ENCODE results near the gene TBC1D22B.

The TBC1D22B gene

DNA sequence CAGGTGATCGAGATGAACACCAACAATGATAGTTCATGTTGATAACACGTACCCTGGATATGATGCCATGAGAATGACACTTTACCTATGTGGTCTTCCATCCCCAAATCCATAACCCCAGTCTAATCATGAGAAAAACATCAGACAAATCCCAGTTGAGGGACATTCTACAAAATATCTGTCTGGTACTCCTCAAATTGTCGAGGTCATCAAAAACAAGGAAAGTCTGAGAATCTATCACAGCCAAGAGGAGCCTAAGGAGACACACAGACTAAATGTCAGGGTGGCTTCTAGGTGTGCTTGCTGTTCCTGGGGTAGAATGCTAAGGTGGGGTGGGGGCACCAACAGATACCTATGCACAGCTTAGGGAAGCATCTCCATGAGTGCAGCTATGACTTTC lies 93.5 kb downstream of the TBC1D22B start:
- Mint-ChIP-seq H3K27me3 (peaks cover 24% of the 10 kb centered on the region), H3K9me3 (no peaks in the 10 kb centered on the region), H3K4me3 (no peak overlapping the region), H3K4me1 (peaks cover 27% of the 10 kb centered on the region), H3K27ac (ENCODE audit: low read depth) (no peak overlapping the region), H3K36me3 (ENCODE audit: insufficient read depth) (peaks cover 14% of the 10 kb centered on the region)
- DNase-seq (ENCODE audit: low spot score in 2 of 2): no peak
- ATAC-seq (replicated peaks; ENCODE audit: extremely low read depth, poor library complexity, severe bottlenecking): no peak

DNA sequence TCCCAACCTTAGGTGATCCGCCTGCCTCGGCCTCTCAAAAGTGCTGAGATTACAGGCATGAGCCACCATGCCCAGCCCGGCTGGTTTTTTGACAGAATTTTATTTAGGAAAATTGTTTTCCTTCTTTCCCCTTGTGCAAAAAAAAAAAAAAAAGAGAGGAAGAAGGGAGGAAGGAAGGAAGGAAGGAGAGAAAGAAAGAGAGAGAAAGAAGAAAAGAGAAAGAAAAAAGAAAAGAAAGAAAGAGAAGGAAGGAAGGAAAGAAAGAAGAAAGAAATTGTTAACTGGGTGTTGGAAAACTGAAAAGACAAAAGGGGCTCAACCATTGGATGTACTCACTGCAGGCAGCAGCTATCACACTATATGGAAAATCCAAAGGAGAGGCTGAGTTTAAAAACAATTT lies 94.8 kb downstream of the TBC1D22B start:
- ATAC-seq (replicated peaks; ENCODE audit: extremely low read depth, poor library complexity, severe bottlenecking) (no peak), DNase-seq (ENCODE audit: low spot score in 2 of 2) (no peak)
- Mint-ChIP-seq H3K4me3 (peak overlapping the region; percentile 99), H3K4me1 (peaks cover 37% of the 10 kb centered on the region), H3K27ac (ENCODE audit: low read depth) (no peak overlapping the region), H3K36me3 (ENCODE audit: insufficient read depth) (peaks cover 14% of the 10 kb centered on the region), H3K9me3 (no peaks in the 10 kb centered on the region), H3K27me3 (peaks cover 10% of the 10 kb centered on the region)

DNA sequence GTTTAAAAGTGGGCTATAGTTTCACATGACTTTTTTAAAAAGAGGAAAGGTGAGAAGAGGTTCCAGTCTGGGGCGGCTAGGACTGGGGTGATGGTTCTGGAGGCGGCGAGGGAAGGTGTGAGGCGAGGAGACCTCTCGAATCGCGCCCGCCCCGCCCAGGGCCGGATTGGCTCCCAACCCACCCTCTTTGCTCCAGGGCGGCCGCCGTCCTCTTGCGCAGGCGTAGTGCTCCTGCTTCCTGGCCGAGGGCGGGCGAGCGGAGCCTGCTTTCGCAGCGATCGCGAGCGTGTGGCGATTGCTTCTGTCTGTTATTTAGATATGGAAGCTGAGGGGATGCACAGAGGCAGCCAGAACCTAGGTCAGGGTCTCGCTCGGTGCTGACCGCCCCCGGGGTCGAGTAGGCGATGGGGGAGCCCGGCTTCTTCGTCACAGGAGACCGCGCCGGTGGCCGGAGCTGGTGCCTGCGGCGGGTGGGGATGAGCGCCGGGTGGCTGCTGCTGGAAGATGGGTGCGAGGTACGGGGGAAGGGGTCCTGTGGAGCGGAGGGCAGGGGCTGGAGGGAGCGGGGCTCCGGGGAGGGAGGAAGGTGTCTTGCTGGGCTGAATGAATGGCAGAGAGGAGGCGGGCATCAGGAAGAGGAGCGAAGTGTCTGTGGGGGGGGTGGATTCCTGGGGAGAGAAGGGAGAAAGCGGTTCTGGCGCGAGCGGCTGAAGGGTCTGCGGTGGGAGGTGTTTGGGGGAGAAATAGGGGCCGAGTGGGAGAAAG lies 96.4 kb downstream of the TBC1D22B start, which contains the start of gene RNF8:
Gene RNF8, plus strand, starts transcription at position 223 of the 765 bp plus-strand sequence. Its CDS starts 182 bp downstream, at position 405.
- Mint-ChIP-seq H3K9me3 (no peaks in the 10 kb centered on the region), H3K4me3 (peak within 1 kb of the TSS; percentile 99), H3K4me1 (peaks cover 49% of the 10 kb centered on the region), H3K27me3 (no peaks in the 10 kb centered on the region), H3K36me3 (ENCODE audit: insufficient read depth) (peaks cover 14% of the 10 kb centered on the region), H3K27ac (ENCODE audit: low read depth) (peak within 1 kb of the TSS; percentile 96)
- DNase-seq (ENCODE audit: low spot score in 2 of 2) (peak; percentile 66 to 78), ATAC-seq (replicated peaks; ENCODE audit: extremely low read depth, poor library complexity, severe bottlenecking) (peak; percentile 93)

DNA sequence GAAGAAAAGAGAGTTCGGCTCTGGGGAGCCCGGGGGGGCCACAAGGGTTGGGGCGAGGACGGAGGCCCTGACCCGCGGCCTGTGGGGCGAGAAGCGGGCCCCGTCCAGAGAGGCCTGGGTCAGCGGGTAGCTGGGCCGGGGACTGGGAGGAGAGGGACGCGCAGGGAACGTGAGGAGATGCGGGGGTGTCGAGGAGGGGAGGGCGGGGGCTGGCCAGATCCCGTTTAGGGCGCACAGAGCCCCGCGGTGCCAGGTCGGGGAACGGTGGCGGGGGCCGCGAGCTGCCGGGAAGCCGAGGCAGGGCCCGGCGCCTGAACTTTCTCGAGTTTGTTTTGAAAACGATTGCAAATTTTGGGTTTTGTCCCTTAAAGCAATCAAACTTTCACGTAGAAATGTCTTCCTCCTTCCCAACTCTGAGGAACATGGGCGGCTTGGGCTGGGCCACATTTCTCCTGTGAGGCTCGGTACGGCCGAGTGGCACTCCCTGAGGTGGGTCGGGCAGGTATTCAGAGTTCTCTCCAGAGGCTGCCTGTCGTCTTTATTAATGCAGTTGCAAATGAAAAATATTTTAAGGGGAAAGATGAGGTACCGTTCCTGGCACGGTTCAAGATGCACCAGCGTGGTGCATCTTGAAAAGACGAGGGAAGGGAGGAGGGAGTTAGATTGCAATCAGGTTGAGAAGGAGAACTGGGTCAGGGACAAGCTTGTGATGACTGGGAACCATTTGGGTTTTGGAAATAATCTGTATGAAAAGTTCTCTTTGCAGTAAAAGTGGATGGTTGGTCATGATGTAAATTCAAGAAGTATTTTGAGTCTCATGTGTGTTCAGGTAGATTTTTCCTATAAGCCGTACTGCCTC lies 97.2 kb downstream of the TBC1D22B start:
- ATAC-seq (replicated peaks; ENCODE audit: extremely low read depth, poor library complexity, severe bottlenecking) (no peak), DNase-seq (ENCODE audit: low spot score in 2 of 2) (no peak)
- H3K4me3 Mint-ChIP-seq: peak overlapping the region; percentile 99
- H3K9me3 Mint-ChIP-seq: no peaks in the 10 kb centered on the region
- H3K27me3 Mint-ChIP-seq: no peaks in the 10 kb centered on the region
- peak overlapping the region; percentile 96 for H3K27ac Mint-ChIP-seq (ENCODE audit: low read depth)
- peaks cover 54% of the 10 kb centered on the region for H3K4me1 Mint-ChIP-seq
- H3K36me3 Mint-ChIP-seq (ENCODE audit: insufficient read depth): peaks cover 15% of the 10 kb centered on the region

DNA sequence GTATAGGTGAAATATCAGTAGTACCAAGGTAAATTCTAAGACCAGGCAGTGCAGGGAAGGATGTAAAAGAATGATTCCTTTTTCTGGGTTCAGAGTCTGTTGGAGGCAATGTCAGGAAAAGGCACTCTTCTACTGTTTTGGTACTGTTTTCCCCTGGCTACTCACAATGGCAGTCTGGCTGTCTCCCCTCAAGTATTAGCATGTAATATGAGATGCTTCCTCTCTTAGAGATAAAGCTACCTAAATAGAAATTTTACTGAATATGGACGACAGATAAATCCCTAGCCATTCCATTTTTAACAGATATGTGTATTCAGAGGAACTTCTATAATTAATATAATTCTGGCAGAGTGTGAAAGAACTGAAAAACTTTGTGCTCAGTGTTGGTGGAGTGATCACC lies 99.7 kb downstream of the TBC1D22B start:
- H3K27me3 Mint-ChIP-seq: no peaks in the 10 kb centered on the region
- no peak overlapping the region for H3K4me3 Mint-ChIP-seq
- H3K9me3 Mint-ChIP-seq: no peaks in the 10 kb centered on the region
- ATAC-seq (replicated peaks; ENCODE audit: extremely low read depth, poor library complexity, severe bottlenecking): no peak
- H3K27ac Mint-ChIP-seq (ENCODE audit: low read depth): no peak overlapping the region
- DNase-seq (ENCODE audit: low spot score in 2 of 2): no peak
- peaks cover 54% of the 10 kb centered on the region for H3K4me1 Mint-ChIP-seq
- peaks cover 16% of the 10 kb centered on the region for H3K36me3 Mint-ChIP-seq (ENCODE audit: insufficient read depth)

DNA sequence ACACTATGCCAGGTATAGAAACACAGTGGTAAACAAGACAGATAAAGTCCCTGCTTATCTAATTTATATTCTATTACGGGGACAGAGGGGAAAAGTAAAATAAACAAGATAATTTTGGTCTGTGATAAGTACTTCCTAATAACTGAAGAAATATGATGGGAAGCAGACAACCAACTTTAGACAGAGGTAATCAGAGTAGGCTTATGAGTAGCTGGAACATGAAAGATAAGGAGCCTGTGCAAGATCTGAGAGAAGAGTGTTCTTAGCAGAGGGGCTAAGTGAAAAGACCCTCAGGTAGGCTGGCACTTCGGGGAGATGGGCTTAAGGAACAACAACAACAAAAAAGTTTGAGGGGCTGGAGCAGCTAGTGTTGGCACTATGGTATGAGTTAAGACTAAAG lies 100.3 kb downstream of the TBC1D22B start:
- Mint-ChIP-seq H3K9me3 (no peaks in the 10 kb centered on the region), H3K36me3 (ENCODE audit: insufficient read depth) (peaks cover 15% of the 10 kb centered on the region), H3K4me3 (no peak overlapping the region), H3K27me3 (no peaks in the 10 kb centered on the region), H3K4me1 (peaks cover 54% of the 10 kb centered on the region), H3K27ac (ENCODE audit: low read depth) (no peak overlapping the region)
- no peak for DNase-seq (ENCODE audit: low spot score in 2 of 2)
- ATAC-seq (replicated peaks; ENCODE audit: extremely low read depth, poor library complexity, severe bottlenecking): no peak

DNA sequence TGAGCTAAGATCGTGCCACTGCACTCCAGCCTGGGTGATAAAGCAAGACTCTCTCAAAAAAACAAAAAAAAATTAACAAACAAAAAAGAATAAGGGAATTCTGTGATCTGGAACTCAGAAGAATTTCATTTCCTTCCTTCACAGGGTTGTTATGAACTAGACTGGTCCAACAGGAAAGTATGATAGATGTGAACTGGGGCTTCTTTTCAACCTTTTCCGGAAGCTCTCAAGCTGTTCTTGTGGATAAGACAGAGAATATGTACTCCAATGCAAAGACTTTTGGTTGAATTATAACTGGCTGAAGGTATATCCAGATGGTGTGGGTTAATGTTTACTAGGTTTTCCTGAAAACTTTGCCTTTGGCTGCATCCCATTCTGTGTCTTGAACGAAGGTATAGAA lies 101.5 kb downstream of the TBC1D22B start:
- no peak for DNase-seq (ENCODE audit: low spot score in 2 of 2)

DNA sequence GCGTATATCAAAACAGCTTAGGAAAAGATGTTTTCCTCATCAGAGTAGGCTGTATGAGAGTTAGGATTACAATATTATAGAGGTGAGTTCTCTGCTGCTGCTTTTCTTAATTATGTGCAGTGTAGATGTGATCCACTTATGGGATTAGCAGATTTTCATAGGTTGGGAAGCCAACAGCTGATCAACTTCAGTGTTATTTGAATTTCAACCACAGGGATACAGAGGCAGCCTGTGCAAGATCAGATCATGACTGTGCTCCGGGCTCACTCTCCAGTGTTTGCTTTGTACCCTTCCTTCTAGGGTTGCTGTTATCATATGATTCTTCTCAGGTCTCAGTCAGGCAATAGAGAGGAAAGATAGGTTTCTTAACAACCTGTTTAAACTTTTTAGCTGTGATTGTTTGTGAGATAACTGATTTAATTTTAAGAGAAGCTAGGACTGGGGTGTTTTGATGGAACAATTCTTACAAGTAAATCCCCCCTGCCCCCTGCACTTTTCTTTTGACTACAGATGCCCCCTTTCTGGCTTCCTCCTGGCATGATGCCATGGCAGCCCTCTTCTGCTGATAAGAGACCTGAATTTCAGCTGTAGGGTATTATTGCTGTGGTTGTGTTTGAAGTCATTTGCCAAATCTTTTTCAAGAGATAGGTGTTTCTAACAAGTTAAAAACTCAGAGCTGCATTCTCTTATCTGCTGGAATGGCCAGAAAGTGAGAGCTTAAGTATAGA lies 104.7 kb downstream of the TBC1D22B start:
- no peak overlapping the region for H3K4me3 Mint-ChIP-seq
- H3K27ac Mint-ChIP-seq (ENCODE audit: low read depth): no peak overlapping the region
- peaks cover 17% of the 10 kb centered on the region for H3K4me1 Mint-ChIP-seq
- H3K9me3 Mint-ChIP-seq: no peaks in the 10 kb centered on the region
- no peaks in the 10 kb centered on the region for H3K27me3 Mint-ChIP-seq
- no peak for DNase-seq (ENCODE audit: low spot score in 2 of 2)
- ATAC-seq (replicated peaks; ENCODE audit: extremely low read depth, poor library complexity, severe bottlenecking): no peak
- H3K36me3 Mint-ChIP-seq (ENCODE audit: insufficient read depth): peaks cover 3% of the 10 kb centered on the region

More for the DNA sequence above, 101.5 kb downstream of the TBC1D22B start:
- Mint-ChIP-seq H3K27me3 (no peaks in the 10 kb centered on the region), H3K4me1 (peaks cover 44% of the 10 kb centered on the region), H3K4me3 (no peak overlapping the region), H3K9me3 (no peaks in the 10 kb centered on the region), H3K27ac (ENCODE audit: low read depth) (no peak overlapping the region), H3K36me3 (ENCODE audit: insufficient read depth) (peaks cover 7% of the 10 kb centered on the region)
- ATAC-seq (replicated peaks; ENCODE audit: extremely low read depth, poor library complexity, severe bottlenecking): no peak

DNA sequence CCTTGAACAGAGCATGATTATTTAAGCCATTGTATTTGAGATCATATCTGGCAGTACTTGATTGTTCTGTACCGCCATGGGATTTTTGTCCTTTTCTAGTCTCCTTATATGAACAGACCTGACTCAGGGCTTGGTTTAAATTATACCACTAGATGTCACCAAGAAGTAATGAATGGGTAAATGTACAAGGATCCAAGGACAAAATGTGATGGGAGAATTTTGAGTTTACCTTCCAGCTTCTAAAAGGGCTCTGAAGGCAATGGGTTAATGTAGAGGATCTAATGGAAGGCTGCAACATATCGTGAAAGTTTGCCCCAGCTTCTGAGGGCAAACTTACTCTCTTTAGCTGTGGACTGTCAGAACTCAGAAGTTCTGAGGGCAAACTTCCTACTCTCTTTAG lies 108.2 kb downstream of the TBC1D22B start:
- no peak for ATAC-seq (replicated peaks; ENCODE audit: extremely low read depth, poor library complexity, severe bottlenecking)
- H3K36me3 Mint-ChIP-seq (ENCODE audit: insufficient read depth): peaks cover 15% of the 10 kb centered on the region
- no peaks in the 10 kb centered on the region for H3K9me3 Mint-ChIP-seq
- H3K4me3 Mint-ChIP-seq: no peak overlapping the region
- peaks cover 9% of the 10 kb centered on the region for H3K4me1 Mint-ChIP-seq
- H3K27me3 Mint-ChIP-seq: no peaks in the 10 kb centered on the region
- H3K27ac Mint-ChIP-seq (ENCODE audit: low read depth): no peak overlapping the region
- DNase-seq (ENCODE audit: low spot score in 2 of 2): no peak

DNA sequence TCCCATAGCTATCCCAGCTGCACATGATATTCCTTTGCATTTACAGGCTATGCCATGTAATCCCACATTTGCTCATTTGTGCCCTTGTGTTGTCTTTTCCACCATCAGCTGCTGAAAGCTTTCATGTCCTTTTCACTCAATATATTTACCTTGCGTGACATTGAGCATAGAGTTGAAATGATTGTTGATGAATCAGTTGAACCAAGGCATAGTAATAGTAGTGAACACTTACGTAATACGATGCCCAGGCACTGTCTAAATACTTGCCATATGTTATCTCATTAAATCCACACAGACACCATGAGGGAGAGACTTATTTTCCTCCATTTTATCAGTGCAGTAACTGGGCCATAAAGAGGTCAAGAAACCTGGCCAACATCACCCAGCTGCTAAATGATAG lies 109.3 kb downstream of the TBC1D22B start:
- peaks cover 11% of the 10 kb centered on the region for H3K4me1 Mint-ChIP-seq
- H3K9me3 Mint-ChIP-seq: no peaks in the 10 kb centered on the region
- peaks cover 19% of the 10 kb centered on the region for H3K36me3 Mint-ChIP-seq (ENCODE audit: insufficient read depth)
- DNase-seq (ENCODE audit: low spot score in 2 of 2) (no peak), ATAC-seq (replicated peaks; ENCODE audit: extremely low read depth, poor library complexity, severe bottlenecking) (no peak)
- H3K27me3 Mint-ChIP-seq: no peaks in the 10 kb centered on the region
- H3K4me3 Mint-ChIP-seq: no peak overlapping the region
- H3K27ac Mint-ChIP-seq (ENCODE audit: low read depth): peak overlapping the region; percentile 17

DNA sequence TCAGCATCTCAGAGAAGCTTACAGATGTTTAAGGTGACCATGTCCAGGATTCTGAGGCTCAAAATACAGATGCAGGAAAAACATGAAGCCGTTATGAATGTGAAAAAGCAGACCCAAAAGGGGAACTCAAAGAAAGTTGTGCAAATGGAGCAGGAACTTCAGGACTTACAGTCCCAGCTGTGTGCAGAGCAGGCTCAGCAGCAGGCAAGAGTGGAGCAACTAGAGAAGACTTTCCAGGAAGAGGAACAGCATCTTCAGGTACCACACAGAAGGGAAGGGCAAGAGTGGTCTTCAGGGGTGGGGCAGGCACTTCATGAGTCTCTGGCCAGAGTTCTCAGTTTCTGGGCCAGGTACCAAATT lies 111.4 kb downstream of the TBC1D22B start:
- H3K36me3 Mint-ChIP-seq (ENCODE audit: insufficient read depth): peaks cover 21% of the 10 kb centered on the region
- peaks cover 11% of the 10 kb centered on the region for H3K4me1 Mint-ChIP-seq
- no peaks in the 10 kb centered on the region for H3K9me3 Mint-ChIP-seq
- no peak for DNase-seq (ENCODE audit: low spot score in 2 of 2)
- H3K27me3 Mint-ChIP-seq: no peaks in the 10 kb centered on the region
- no peak overlapping the region for H3K4me3 Mint-ChIP-seq
- H3K27ac Mint-ChIP-seq (ENCODE audit: low read depth): no peak overlapping the region
- ATAC-seq (replicated peaks; ENCODE audit: extremely low read depth, poor library complexity, severe bottlenecking): no peak

DNA sequence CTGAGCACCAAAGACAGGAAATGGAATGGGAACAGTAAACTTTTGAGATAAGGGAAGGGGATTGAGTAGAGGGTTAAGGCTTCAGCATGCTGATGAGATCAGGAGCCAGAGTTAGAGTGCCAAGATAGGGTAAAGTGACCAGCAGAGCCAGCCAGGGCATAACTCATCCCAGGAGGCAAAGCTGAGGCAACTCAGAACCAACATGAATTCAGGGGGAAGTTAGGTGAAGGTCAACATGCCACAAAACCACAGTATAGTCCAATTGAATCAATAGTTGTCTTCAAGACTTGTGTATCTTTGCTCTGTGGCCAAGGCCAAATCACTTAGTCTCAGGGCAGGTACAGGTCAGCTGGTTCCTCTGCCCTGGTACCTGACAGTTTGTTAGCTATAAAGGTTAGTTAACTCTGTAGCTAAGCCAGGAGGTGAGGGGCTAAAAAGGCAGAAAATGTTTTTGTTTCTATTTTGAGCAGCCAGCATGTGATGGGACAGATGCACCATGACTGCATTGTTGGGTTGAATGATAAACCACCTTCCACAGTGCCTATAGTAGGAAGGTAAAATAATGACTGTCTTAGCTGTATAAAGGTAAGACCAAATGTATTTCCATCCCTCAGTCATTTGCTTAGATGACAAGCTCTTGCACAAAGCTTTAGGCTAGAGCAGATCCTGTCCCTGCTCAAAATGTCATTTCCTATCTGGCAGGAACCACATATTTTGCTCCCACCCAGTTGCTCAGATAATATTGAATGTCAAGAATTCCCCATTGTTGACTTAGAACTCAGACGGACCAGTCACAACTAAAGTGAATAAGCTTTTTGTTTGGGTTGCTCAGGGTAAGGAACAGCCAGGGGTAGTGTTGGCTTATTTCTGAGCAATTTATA lies 112.0 kb downstream of the TBC1D22B start:
- ATAC-seq (replicated peaks; ENCODE audit: extremely low read depth, poor library complexity, severe bottlenecking): no peak
- no peak overlapping the region for H3K4me3 Mint-ChIP-seq
- DNase-seq (ENCODE audit: low spot score in 2 of 2): no peak
- no peak overlapping the region for H3K27ac Mint-ChIP-seq (ENCODE audit: low read depth)
- no peaks in the 10 kb centered on the region for H3K27me3 Mint-ChIP-seq
- no peaks in the 10 kb centered on the region for H3K9me3 Mint-ChIP-seq
- H3K4me1 Mint-ChIP-seq: peaks cover 11% of the 10 kb centered on the region
- H3K36me3 Mint-ChIP-seq (ENCODE audit: insufficient read depth): peaks cover 25% of the 10 kb centered on the region

Data from central memory CD8-positive, alpha-beta T cell (primary cell).